H9 (cell line): ENCODE results near the gene OR10W1. TPM values are rescaled to one million over a fixed set of nuclear protein-coding genes. Genes with fewer than 3 reads are reported as not detected.

Experiments
- DNase-seq: peaks from one replicate; pipeline ENCODE4 v3.0.0-alpha.2; 2017
- H2AFZ ChIP-seq: one replicate; pipeline ENCODE4 v1.6.1; 2013; ENCODE audit warnings: mild to moderate bottlenecking, low read length, control low read depth, moderate library complexity
- H2AK5ac ChIP-seq: 2 replicates; pipeline ENCODE4 v1.6.1; 2013; ENCODE audit warnings: low read length, control low read depth, mixed read lengths; ENCODE audit not compliant: insufficient read length
- H2BK120ac ChIP-seq: one replicate; pipeline ENCODE4 v1.6.1; 2013; ENCODE audit warnings: low read depth, mild to moderate bottlenecking, low read length, control low read depth, inconsistent platforms; ENCODE audit not compliant: poor library complexity, severe bottlenecking
- H2BK12ac ChIP-seq: 2 replicates; pipeline ENCODE4 v1.6.1; 2013; ENCODE audit warnings: low read length, control low read depth, mixed read lengths, low read depth; ENCODE audit not compliant: insufficient read length
- H2BK15ac ChIP-seq: 2 replicates; pipeline ENCODE4 v1.6.1; 2013; ENCODE audit warnings: low read depth, low read length, control low read depth
- H2BK20ac ChIP-seq: one replicate; pipeline ENCODE4 v1.6.1; 2013; ENCODE audit warnings: low read depth, mild to moderate bottlenecking, low read length, control low read depth, inconsistent platforms; ENCODE audit not compliant: poor library complexity, severe bottlenecking
- H2BK5ac ChIP-seq: 2 replicates; pipeline ENCODE4 v1.6.1; 2013; ENCODE audit warnings: low read length, control low read depth, mixed read lengths; ENCODE audit not compliant: insufficient read length
- H3K14ac ChIP-seq: 2 replicates; pipeline ENCODE4 v1.6.1; 2013; ENCODE audit warnings: low read length, control low read depth; ENCODE audit not compliant: insufficient read depth
- H3K18ac ChIP-seq: 2 replicates; pipeline ENCODE4 v1.6.1; 2013; ENCODE audit warnings: low read depth, mild to moderate bottlenecking, mixed read lengths, low read length, control low read depth; ENCODE audit not compliant: insufficient read length
- H3K23ac ChIP-seq: 2 replicates; pipeline ENCODE4 v1.6.1; 2013; ENCODE audit warnings: low read length, control low read depth, mixed read lengths, low read depth; ENCODE audit not compliant: insufficient read length
- H3K23me2 ChIP-seq: 2 replicates; pipeline ENCODE4 v1.6.1; 2013; ENCODE audit warnings: low read depth, mild to moderate bottlenecking, mixed read lengths, low read length, control low read depth; ENCODE audit not compliant: insufficient read length, poor library complexity, severe bottlenecking
- H3K27ac ChIP-seq: 2 replicates; pipeline ENCODE4 v1.5.1; 2013; ENCODE audit warnings: low read length, control low read depth, mixed read lengths, low read depth; ENCODE audit not compliant: insufficient read length
- H3K27me3 ChIP-seq: 2 replicates; pipeline ENCODE4 v1.6.1; 2013; ENCODE audit warnings: low read length, control low read depth, inconsistent platforms; ENCODE audit not compliant: insufficient read depth
- H3K4ac ChIP-seq: 2 replicates; pipeline ENCODE4 v1.6.1; 2013; ENCODE audit warnings: low read depth, mild to moderate bottlenecking, control low read depth, inconsistent platforms, low read length, moderate library complexity
- H3K4me1 ChIP-seq: 2 replicates; pipeline ENCODE4 v1.6.1; 2013; ENCODE audit warnings: low read length, control low read depth, inconsistent platforms; ENCODE audit not compliant: insufficient read depth
- H3K4me2 ChIP-seq: 2 replicates; pipeline ENCODE4 v1.6.1; 2013; ENCODE audit warnings: low read length, control low read depth, mixed read lengths; ENCODE audit not compliant: insufficient read length, insufficient read depth
- H3K56ac ChIP-seq: 2 replicates; pipeline ENCODE4 v1.6.1; 2013; ENCODE audit warnings: low read depth, mild to moderate bottlenecking, mixed read lengths, low read length, control low read depth; ENCODE audit not compliant: insufficient read length
- H3K79me1 ChIP-seq: 2 replicates; pipeline ENCODE4 v1.6.1; 2013; ENCODE audit warnings: low read depth, mild to moderate bottlenecking, moderate library complexity, low read length, control low read depth, inconsistent platforms; ENCODE audit not compliant: insufficient read depth, poor library complexity, severe bottlenecking
- H3K79me2 ChIP-seq: 2 replicates; pipeline ENCODE4 v1.6.1; 2013; ENCODE audit warnings: low read length, control low read depth, inconsistent platforms; ENCODE audit not compliant: insufficient read depth
- H3K9ac ChIP-seq: 2 replicates; pipeline ENCODE4 v1.6.1; 2013; ENCODE audit warnings: low read length, control low read depth, mixed read lengths; ENCODE audit not compliant: insufficient read length; ENCODE audit errors: extremely low read depth
- H3K9me3 ChIP-seq: one replicate; pipeline ENCODE4 v1.6.1; 2013; ENCODE audit warnings: low read depth, low read length, inconsistent platforms; ENCODE audit not compliant: control insufficient read depth
- H3T11ph ChIP-seq: one replicate; pipeline ENCODE4 v1.6.1; 2013; ENCODE audit warnings: mild to moderate bottlenecking, low read length, control low read depth, inconsistent platforms
- H4K20me1 ChIP-seq: one replicate; pipeline ENCODE4 v1.6.1; 2013; ENCODE audit not compliant: control insufficient read depth, insufficient read length, insufficient read depth
- H4K5ac ChIP-seq: 2 replicates; pipeline ENCODE4 v1.6.1; 2013; ENCODE audit warnings: low read depth, mild to moderate bottlenecking, mixed read lengths, low read length, control low read depth; ENCODE audit not compliant: insufficient read length
- H4K8ac ChIP-seq: replicated peaks from 2 replicates; pipeline ENCODE4 v1.6.1; 2013; ENCODE audit warnings: low read length, control low read depth, mixed read lengths, low read depth; ENCODE audit not compliant: insufficient read length
- H4K91ac ChIP-seq: 2 replicates; pipeline ENCODE4 v1.6.1; 2013; ENCODE audit warnings: low read depth, mild to moderate bottlenecking, moderate library complexity, mixed read lengths, low read length, control low read depth; ENCODE audit not compliant: insufficient read length
- H3K27ac Mint-ChIP-seq, 3 experiments: 2 replicates in 2 of 3; 3 replicates in 1 of 3; pipeline ENCODE4 v1.8.0; 2020 to 2021; ENCODE audit warnings: mixed read lengths in 3 of 3, mild to moderate bottlenecking in 1 of 3, moderate library complexity in 1 of 3
- H3K27me3 Mint-ChIP-seq: 2 replicates; pipeline ENCODE4 v1.8.0; 2021; ENCODE audit warnings: low read depth, mild to moderate bottlenecking, moderate library complexity, mixed read lengths
- H3K36me3 Mint-ChIP-seq, 3 experiments: 2 replicates in 2 of 3; 3 replicates in 1 of 3; pipeline ENCODE4 v1.8.0; 2020 to 2021; ENCODE audit warnings: low read depth in 3 of 3, mixed read lengths in 3 of 3; ENCODE audit not compliant: insufficient read depth in 1 of 3
- H3K4me1 Mint-ChIP-seq, 2 experiments: 2 replicates each; pipeline ENCODE4 v1.8.0; 2020; ENCODE audit warnings: mixed read lengths in 2 of 2
- H3K4me3 Mint-ChIP-seq, 2 experiments: 2 replicates in 1 of 2; 3 replicates in 1 of 2; pipeline ENCODE4 v1.8.0; 2020 to 2021; ENCODE audit warnings: mild to moderate bottlenecking in 2 of 2, mixed read lengths in 2 of 2, moderate library complexity in 1 of 2
- H3K9me3 Mint-ChIP-seq, 2 experiments: 2 replicates in 1 of 2; 3 replicates in 1 of 2; pipeline ENCODE4 v1.8.0; 2020; ENCODE audit warnings: mild to moderate bottlenecking in 2 of 2, mixed read lengths in 2 of 2, moderate library complexity in 1 of 2
- CTCF ChIP-seq: fragments of 200-600 bp; sonication (generic); conservative IDR thresholded peaks from 3 replicates; pipeline ENCODE4 v1.8.0; 2021; ENCODE audit warnings: antibody characterized with exemption, mild to moderate bottlenecking
- WGBS: extraction: QIAGEN DNeasy Blood & Tissue Kit; methylation state at CpG from one replicate; pipeline ENCODE4 v1.1.7; 2013; ENCODE audit warnings: missing lambda C conversion rate, low lambda C conversion rate, mixed read lengths; ENCODE audit not compliant: insufficient read length; ENCODE audit errors: extremely low coverage; 5-methylcytosine and 5-hydroxymethylcytosine counted together
- total RNA-seq: library from RNA; stranded (reverse); gene quantifications from 2 replicates; pipeline ENCODE4 v1.2.1, GENCODE V29; 2021

Gene OR10W1
- total RNA-seq, 1 experiment from 2014 or later = not detected

GRCh38 chr11:58275002-58275401 is 6.9 kb upstream of the OR10W1 start:
- H3K27ac Mint-ChIP-seq = no peak overlapping the region
- Histone ChIP-seq H2BK15ac (no peak overlapping the region), H3K4me1 (no peaks in the 10 kb centered on the region), H3K14ac (no peak overlapping the region), H2BK5ac (no peak overlapping the region), H3K79me1 (no peaks in the 10 kb centered on the region), H2BK120ac (no peak overlapping the region), H3K27me3 (no peaks in the 10 kb centered on the region), H3K27ac (no peak overlapping the region), H2AFZ (no peak overlapping the region), H3K23me2 (no peaks in the 10 kb centered on the region), H2BK12ac (no peak overlapping the region), H3K9ac (no peak overlapping the region), H3K9me3 (no peaks in the 10 kb centered on the region), H3K18ac (no peak overlapping the region), H3K23ac (no peak overlapping the region), H3T11ph (no peak overlapping the region), H3K79me2 (no peaks in the 10 kb centered on the region), H4K8ac (no peak overlapping the region), H3K4me2 (no peak overlapping the region), H4K20me1 (no peaks in the 10 kb centered on the region), H3K4ac (no peak overlapping the region), H2BK20ac (no peak overlapping the region), H3K56ac (no peak overlapping the region), H4K91ac (no peak overlapping the region), H2AK5ac (no peak overlapping the region), H4K5ac (no peak overlapping the region)
- no peaks in the 10 kb centered on the region for H3K4me1 Mint-ChIP-seq
- WGBS = no CpG with 5 or more reads among the region's 2 CpGs
- H3K4me3 Mint-ChIP-seq = no peak overlapping the region
- DNase-seq = no peak
- peaks cover 0 to 5% (median 0%) of the 10 kb centered on the region in 3 experiments; a peak in 1 of 7 replicates for H3K36me3 Mint-ChIP-seq
- no peaks in the 10 kb centered on the region; the same call in 1 of the 2 replicates for H3K27me3 Mint-ChIP-seq
- no peak for TF ChIP-seq CTCF
- peaks cover 4 to 6% of the 10 kb centered on the region in 2 experiments for H3K9me3 Mint-ChIP-seq
